NCI-H1417 (cell line): ENCODE data around the gene KDM4D.
"Not testable (repeated sequence)": the region's sequence is repeated elsewhere in the genome, so short reads cannot be mapped to it uniquely, and the experiment has no call there.

ENCODE experiments used
- DNase-seq, 3 experiments: peaks; one replicate each; lab custom pipeline; 2025; lab: John Stamatoyannopoulos, UW

Gene KDM4D

GRCh38 chr11:95033051-95033450 is 59.5 kb downstream of the KDM4D start:
- DNase-seq = no peak

- DNase-seq = peak in 1 of 3 experiments; percentile 6
Observed at GRCh38 chr11:95035316-95035715, 61.8 kb downstream of the KDM4D start.

- not testable (repeated sequence) for DNase-seq
Observed at GRCh38 chr11:95037356-95038035, 64.0 kb downstream of the KDM4D start.

- DNase-seq = no peak
Observed at GRCh38 chr11:95042239-95042638, 68.7 kb downstream of the KDM4D start.

GRCh38 chr11:95042906-95043305 is 69.4 kb downstream of the KDM4D start:
- DNase-seq = no peak

GRCh38 chr11:95044010-95044409 is 70.5 kb downstream of the KDM4D start:
- DNase-seq = no peak

- DNase-seq = no peak
Observed at GRCh38 chr11:95045812-95046211, 72.3 kb downstream of the KDM4D start.
